Smooth muscle cell (in vitro differentiated cells): ENCODE measurements around the gene BMPR1A. TPM values are rescaled to one million over a fixed set of nuclear protein-coding genes. Genes with fewer than 3 reads are reported as not detected.
"Not testable (repeated sequence)": the region's sequence is repeated elsewhere in the genome, so short reads cannot be mapped to it uniquely, and the experiment has no call there.

Experiments used
- DNase-seq: peaks from one replicate; lab custom pipeline; 2025; ENCODE audit not compliant: unreplicated experiment; lab: John Stamatoyannopoulos, UW
- H2AFZ ChIP-seq: fragments of 200-600 bp; sonication (generic); 2 replicates; pipeline ENCODE4 v1.6.0; 2016; ENCODE audit warnings: antibody characterized with exemption, low read depth, mild to moderate bottlenecking
- H3F3A ChIP-seq: fragments of 200-600 bp; sonication (generic); 2 replicates; pipeline ENCODE4 v1.6.0; 2017; ENCODE audit warnings: antibody characterized with exemption, low read depth
- H3K27ac ChIP-seq: fragments of 200-600 bp; sonication (generic); 2 replicates; pipeline ENCODE4 v1.5.1; 2016; ENCODE audit warnings: low read depth, mild to moderate bottlenecking
- H3K27me3 ChIP-seq: fragments of 200-600 bp; sonication (generic); 2 replicates; pipeline ENCODE4 v1.6.1; 2016; ENCODE audit warnings: low read depth, mild to moderate bottlenecking
- H3K36me3 ChIP-seq: fragments of 200-600 bp; sonication (generic); 2 replicates; pipeline ENCODE4 v1.5.1; 2016; ENCODE audit warnings: low read depth
- H3K4me1 ChIP-seq: fragments of 200-600 bp; sonication (generic); 2 replicates; pipeline ENCODE4 v1.5.1; 2016; ENCODE audit warnings: low read depth
- H3K4me2 ChIP-seq: fragments of 200-600 bp; sonication (generic); 2 replicates; pipeline ENCODE4 v1.6.0; 2016; ENCODE audit warnings: mild to moderate bottlenecking
- H3K4me3 ChIP-seq: fragments of 200-600 bp; sonication (generic); 2 replicates; pipeline ENCODE4 v1.5.1; 2016; ENCODE audit warnings: mild to moderate bottlenecking
- H3K79me2 ChIP-seq: fragments of 200-600 bp; sonication (generic); 2 replicates; pipeline ENCODE4 v1.6.0; 2016; ENCODE audit warnings: low read depth, mild to moderate bottlenecking
- H3K9ac ChIP-seq: fragments of 200-600 bp; sonication (generic); 2 replicates; pipeline ENCODE4 v1.6.0; 2016; ENCODE audit warnings: low read depth
- H3K9me3 ChIP-seq: fragments of 200-600 bp; sonication (generic); replicated peaks from 2 replicates; pipeline ENCODE4 v1.5.1; 2016; ENCODE audit warnings: low read depth
- H4K20me1 ChIP-seq: fragments of 200-600 bp; sonication (generic); 2 replicates; pipeline ENCODE4 v1.6.0; 2016; ENCODE audit warnings: low read depth
- CTCF ChIP-seq: fragments of 200-600 bp; sonication (generic); IDR thresholded peaks from 2 replicates; pipeline ENCODE4 v1.5.1; 2017; ENCODE audit warnings: borderline replicate concordance, mild to moderate bottlenecking, antibody characterized with exemption; ENCODE audit not compliant: insufficient read depth, poor library complexity, severe bottlenecking
- WGBS: methylation state at CpG from one replicate; pipeline ENCODE4 v1.1.7; 2016; ENCODE audit warnings: low lambda C conversion rate; 5-methylcytosine and 5-hydroxymethylcytosine counted together
- polyA plus RNA-seq: library from polyadenylated mRNA; unstranded; fragments of >200 nt; fragmentation: Nextera tagmentation; extraction: Ambion mirVana; gene quantifications from 2 replicates; pipeline ENCODE4 v1.2.1, GENCODE V29; 2016
- total RNA-seq: library from RNA; depleted of rRNA; stranded (reverse); fragments of >200 nt; gene quantifications from 2 replicates; pipeline ENCODE4 v1.2.3, GENCODE V29; 2014

The BMPR1A gene
- total and polyA plus RNA-seq, 2 experiments from 2014 or later, result 15.5 to 80.9 TPM

- no peak for DNase-seq
- Histone ChIP-seq H3K4me2 (no peak overlapping the region), H3K27me3 (no peaks in the 10 kb centered on the region), H3K27ac (no peak overlapping the region), H3K36me3 (no peaks in the 10 kb centered on the region), H2AFZ (no peak overlapping the region), H3K9me3 (no peaks in the 10 kb centered on the region), H3K4me3 (no peak overlapping the region), H3K9ac (no peak overlapping the region), H3F3A (peaks cover 14% of the 10 kb centered on the region), H3K4me1 (no peaks in the 10 kb centered on the region), H3K79me2 (no peaks in the 10 kb centered on the region), H4K20me1 (no peaks in the 10 kb centered on the region)
- TF ChIP-seq CTCF, result no peak
- 79% methylated on average over 6 of the region's 6 CpGs for WGBS
Observed at GRCh38 chr10:86937502-86938154, 181.2 kb downstream of the BMPR1A start.

- Histone ChIP-seq H2AFZ (no peak overlapping the region), H3K4me1 (no peaks in the 10 kb centered on the region), H3F3A (peaks cover 14% of the 10 kb centered on the region), H4K20me1 (no peaks in the 10 kb centered on the region), H3K4me3 (no peak overlapping the region), H3K4me2 (no peak overlapping the region), H3K27me3 (no peaks in the 10 kb centered on the region), H3K79me2 (no peaks in the 10 kb centered on the region), H3K9ac (no peak overlapping the region), H3K36me3 (no peaks in the 10 kb centered on the region), H3K9me3 (no peaks in the 10 kb centered on the region), H3K27ac (no peak overlapping the region)
- 89% methylated on average over 2 of the region's 2 CpGs for WGBS
- no peak for TF ChIP-seq CTCF
- DNase-seq, result no peak
Observed at GRCh38 chr10:86938260-86938659, 181.8 kb downstream of the BMPR1A start.

GRCh38 chr10:86940076-86940475 is 183.7 kb downstream of the BMPR1A start:
- H3K27ac ChIP-seq, H3K4me1 ChIP-seq, DNase-seq, H4K20me1 ChIP-seq, H3K4me2 ChIP-seq, H3K36me3 ChIP-seq, H3K4me3 ChIP-seq, H3K9ac ChIP-seq, H2AFZ ChIP-seq, H3K9me3 ChIP-seq, H3K79me2 ChIP-seq, H3K27me3 ChIP-seq: not testable (repeated sequence)
- H3F3A ChIP-seq, result peaks cover 14% of the 10 kb centered on the region
- 95% methylated on average over 16 of the region's 16 CpGs for WGBS

- Histone ChIP-seq H3K36me3 (no peaks in the 10 kb centered on the region), H4K20me1 (no peaks in the 10 kb centered on the region), H3K4me2 (no peak overlapping the region), H3K27me3 (no peaks in the 10 kb centered on the region), H3K4me1 (no peaks in the 10 kb centered on the region), H3K4me3 (no peak overlapping the region), H3K9me3 (no peaks in the 10 kb centered on the region), H3K79me2 (no peaks in the 10 kb centered on the region), H3K27ac (no peak overlapping the region), H2AFZ (no peak overlapping the region), H3F3A (peaks cover 14% of the 10 kb centered on the region), H3K9ac (no peak overlapping the region)
- TF ChIP-seq CTCF, result peak; percentile 2
- WGBS, result 94% methylated on average over 6 of the region's 6 CpGs
- no peak for DNase-seq
Observed at GRCh38 chr10:86940677-86941076, 184.3 kb downstream of the BMPR1A start.
